ACC112 (cell line): ENCODE measurements around the gene KSR1.

ENCODE experiments used
- H2AFZ ChIP-seq: fragments of 200-600 bp; sonication (generic); one replicate; pipeline ENCODE4 v1.6.0; 2017; ENCODE audit warnings: antibody characterized with exemption, low read length; ENCODE audit not compliant: unreplicated experiment
- H3K27ac ChIP-seq: fragments of 200-600 bp; sonication (generic); 2 replicates; pipeline ENCODE4 v1.5.1; 2014; ENCODE audit warnings: low read depth, mild to moderate bottlenecking, antibody characterized with exemption, low read length, moderate library complexity
- H3K27me3 ChIP-seq: fragments of 200-600 bp; sonication (generic); 2 replicates; pipeline ENCODE4 v1.6.1; 2014; ENCODE audit warnings: mild to moderate bottlenecking, antibody characterized with exemption, low read length, moderate library complexity, mixed read lengths; ENCODE audit not compliant: insufficient read depth
- H3K36me3 ChIP-seq: fragments of 200-600 bp; sonication (generic); 2 replicates; pipeline ENCODE4 v1.6.1; 2016; ENCODE audit warnings: mild to moderate bottlenecking, antibody characterized with exemption, low read length, moderate library complexity, mixed read lengths; ENCODE audit not compliant: insufficient read depth
- H3K4me1 ChIP-seq: fragments of 200-600 bp; sonication (generic); one replicate; pipeline ENCODE4 v1.6.1; 2016; ENCODE audit warnings: low read length, mixed read lengths; ENCODE audit not compliant: insufficient read depth, unreplicated experiment, control insufficient read depth
- H3K4me3 ChIP-seq: fragments of 200-600 bp; sonication (generic); 2 replicates; pipeline ENCODE4 v1.5.1; 2014; ENCODE audit warnings: mild to moderate bottlenecking, low read depth, low read length
- H3K79me2 ChIP-seq: fragments of 200-600 bp; sonication (generic); one replicate; pipeline ENCODE4 v1.6.0; 2016; ENCODE audit warnings: low read length; ENCODE audit not compliant: control insufficient read depth, unreplicated experiment, insufficient read depth

Gene KSR1

GRCh38 chr17:27596566-27597187, 140.4 kb downstream of the KSR1 start:
- Histone ChIP-seq H3K36me3 (no peaks in the 10 kb centered on the region), H3K27ac (no peak overlapping the region), H3K27me3 (no peaks in the 10 kb centered on the region), H2AFZ (no peak overlapping the region), H3K4me1 (no peaks in the 10 kb centered on the region), H3K4me3 (no peak overlapping the region), H3K79me2 (no peaks in the 10 kb centered on the region)

DNA sequence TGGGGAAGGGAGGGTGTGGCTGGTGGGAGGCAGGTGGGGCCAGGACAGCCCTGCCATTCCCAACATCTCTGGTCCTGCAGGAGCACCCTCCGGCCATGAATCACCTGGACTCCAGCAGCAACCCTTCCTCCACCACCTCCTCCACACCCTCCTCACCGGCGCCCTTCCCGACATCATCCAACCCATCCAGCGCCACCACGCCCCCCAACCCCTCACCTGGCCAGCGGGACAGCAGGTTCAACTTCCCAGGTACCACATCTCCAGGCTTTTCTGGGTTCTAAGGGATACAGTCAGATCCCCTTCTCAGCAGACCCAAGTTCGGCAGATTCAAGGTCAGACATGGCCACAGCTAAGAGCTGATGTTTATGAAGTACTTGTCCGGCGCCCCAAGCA, 140.9 kb downstream of the KSR1 start:
- H3K4me3 ChIP-seq = no peak overlapping the region
- no peaks in the 10 kb centered on the region for H3K4me1 ChIP-seq
- no peaks in the 10 kb centered on the region for H3K27me3 ChIP-seq
- no peak overlapping the region for H3K27ac ChIP-seq
- no peaks in the 10 kb centered on the region for H3K36me3 ChIP-seq
- no peaks in the 10 kb centered on the region for H3K79me2 ChIP-seq
- no peak overlapping the region for H2AFZ ChIP-seq

DNA sequence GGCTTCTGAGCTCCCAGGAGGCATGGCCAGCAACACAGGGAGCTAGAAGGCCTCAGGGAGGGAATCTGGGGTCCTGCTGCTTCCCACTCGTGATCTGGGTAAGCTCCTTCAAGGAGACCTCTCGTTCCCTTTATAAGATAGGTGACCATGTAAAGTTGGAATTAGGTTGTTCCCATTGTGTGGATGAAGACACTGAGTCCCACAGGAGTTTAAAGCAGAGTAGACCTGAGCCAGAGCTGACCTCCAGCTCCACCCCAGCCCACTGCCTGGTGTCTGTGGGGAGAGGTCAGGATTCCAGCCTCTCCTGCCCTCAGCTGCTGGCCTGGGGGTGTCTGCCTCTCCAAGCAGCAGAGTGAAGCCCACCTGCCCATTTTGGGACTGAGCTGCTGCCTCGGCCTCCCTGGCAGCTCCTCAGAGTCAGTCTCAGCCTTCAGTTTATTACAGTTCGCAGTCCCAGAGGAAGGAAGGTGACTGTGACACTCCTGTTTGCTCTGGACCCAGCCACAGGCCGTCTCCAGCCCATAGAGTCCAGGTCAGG, 141.6 kb downstream of the KSR1 start:
- Histone ChIP-seq H3K27me3 (no peaks in the 10 kb centered on the region), H3K27ac (no peak overlapping the region), H3K4me1 (no peaks in the 10 kb centered on the region), H3K79me2 (no peaks in the 10 kb centered on the region), H3K4me3 (no peak overlapping the region), H2AFZ (no peak overlapping the region), H3K36me3 (no peaks in the 10 kb centered on the region)

DNA sequence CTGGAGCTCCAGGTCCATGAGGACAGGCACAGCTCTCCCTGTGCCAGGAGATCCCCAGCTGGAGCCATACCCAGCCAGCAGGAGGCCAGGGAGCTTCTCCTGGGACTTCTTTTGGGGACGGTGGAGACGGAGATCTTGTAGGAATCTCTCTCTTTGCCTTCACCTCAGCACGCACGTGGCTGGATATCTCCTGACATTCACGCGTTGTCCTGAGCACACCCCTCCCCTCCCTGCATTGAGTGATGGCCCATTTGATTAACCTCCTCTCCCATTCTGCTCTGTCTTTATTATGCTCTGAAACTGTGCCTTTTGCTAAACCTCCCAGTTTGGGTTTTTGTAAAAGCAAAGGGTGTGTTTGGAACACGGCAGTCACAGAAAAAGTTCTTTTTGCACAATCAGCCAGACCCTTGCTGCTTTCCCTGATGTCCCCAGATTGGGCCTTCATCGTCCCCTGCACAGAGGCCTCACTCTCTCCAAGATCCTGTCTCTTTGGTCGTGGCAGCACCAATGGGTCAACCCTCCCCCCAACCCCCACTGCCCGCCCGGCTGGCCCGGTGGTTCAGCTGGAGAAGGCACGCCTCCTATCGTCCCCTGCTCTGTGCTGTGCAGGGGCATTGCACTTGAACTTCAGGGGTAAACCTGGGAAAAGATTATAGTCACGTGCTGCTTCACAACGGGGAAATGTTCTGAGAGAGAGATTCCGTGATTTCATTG, 142.2 kb downstream of the KSR1 start:
- Histone ChIP-seq H3K36me3 (no peaks in the 10 kb centered on the region), H3K79me2 (no peaks in the 10 kb centered on the region), H3K27ac (no peak overlapping the region), H2AFZ (no peak overlapping the region), H3K27me3 (no peaks in the 10 kb centered on the region), H3K4me3 (no peak overlapping the region), H3K4me1 (no peaks in the 10 kb centered on the region)

DNA sequence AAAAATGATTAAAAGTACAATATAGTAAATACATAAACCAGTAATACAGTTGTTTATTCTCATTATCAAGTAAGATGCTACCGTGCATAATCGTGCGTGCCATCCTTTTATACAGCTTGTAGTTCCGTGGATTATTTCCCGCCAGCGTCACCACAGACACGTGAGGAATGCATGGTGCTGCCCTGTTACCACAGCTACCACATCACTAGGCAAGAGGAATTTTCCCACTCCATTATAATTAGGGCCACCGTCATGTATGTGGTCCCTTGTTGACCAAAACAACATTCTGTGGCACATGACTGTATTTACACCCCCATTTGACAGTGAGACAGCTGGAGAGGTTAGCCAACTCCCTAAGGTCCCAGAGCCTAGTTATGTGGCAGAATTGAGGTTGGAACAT, 144.2 kb downstream of the KSR1 start:
- no peak overlapping the region for H2AFZ ChIP-seq
- H3K27ac ChIP-seq = no peak overlapping the region
- no peaks in the 10 kb centered on the region for H3K79me2 ChIP-seq
- no peak overlapping the region for H3K4me3 ChIP-seq
- H3K4me1 ChIP-seq = no peaks in the 10 kb centered on the region
- H3K27me3 ChIP-seq = no peaks in the 10 kb centered on the region
- H3K36me3 ChIP-seq = no peaks in the 10 kb centered on the region

GRCh38 chr17:27601069-27601974, 145.1 kb downstream of the KSR1 start:
- H3K36me3 ChIP-seq = no peaks in the 10 kb centered on the region

DNA sequence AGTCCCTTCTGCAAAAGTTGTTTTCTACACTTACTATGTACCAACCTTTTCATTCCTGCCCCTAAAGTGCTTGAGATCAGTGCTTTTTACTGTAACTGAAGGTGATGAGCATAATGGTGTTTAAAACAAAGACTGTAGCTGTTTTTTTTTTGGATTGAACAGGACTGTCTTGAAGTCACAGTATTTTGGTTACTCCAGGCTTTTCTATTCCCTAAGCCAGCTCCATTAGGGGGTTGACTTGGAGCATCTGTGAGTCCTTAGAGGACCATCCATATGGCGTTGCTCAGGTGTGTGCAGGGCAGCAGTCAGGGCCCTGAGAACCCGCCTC, 145.7 kb downstream of the KSR1 start:
- Histone ChIP-seq H2AFZ (no peak overlapping the region), H3K27me3 (no peaks in the 10 kb centered on the region), H3K36me3 (no peaks in the 10 kb centered on the region)

More at GRCh38 chr17:27601069-27601974, 145.1 kb downstream of the KSR1 start:
- H3K27me3 ChIP-seq = no peaks in the 10 kb centered on the region
- no peak overlapping the region for H3K27ac ChIP-seq
- no peak overlapping the region for H3K4me3 ChIP-seq
- no peaks in the 10 kb centered on the region for H3K79me2 ChIP-seq
- no peak overlapping the region for H2AFZ ChIP-seq
- H3K4me1 ChIP-seq = no peaks in the 10 kb centered on the region

DNA sequence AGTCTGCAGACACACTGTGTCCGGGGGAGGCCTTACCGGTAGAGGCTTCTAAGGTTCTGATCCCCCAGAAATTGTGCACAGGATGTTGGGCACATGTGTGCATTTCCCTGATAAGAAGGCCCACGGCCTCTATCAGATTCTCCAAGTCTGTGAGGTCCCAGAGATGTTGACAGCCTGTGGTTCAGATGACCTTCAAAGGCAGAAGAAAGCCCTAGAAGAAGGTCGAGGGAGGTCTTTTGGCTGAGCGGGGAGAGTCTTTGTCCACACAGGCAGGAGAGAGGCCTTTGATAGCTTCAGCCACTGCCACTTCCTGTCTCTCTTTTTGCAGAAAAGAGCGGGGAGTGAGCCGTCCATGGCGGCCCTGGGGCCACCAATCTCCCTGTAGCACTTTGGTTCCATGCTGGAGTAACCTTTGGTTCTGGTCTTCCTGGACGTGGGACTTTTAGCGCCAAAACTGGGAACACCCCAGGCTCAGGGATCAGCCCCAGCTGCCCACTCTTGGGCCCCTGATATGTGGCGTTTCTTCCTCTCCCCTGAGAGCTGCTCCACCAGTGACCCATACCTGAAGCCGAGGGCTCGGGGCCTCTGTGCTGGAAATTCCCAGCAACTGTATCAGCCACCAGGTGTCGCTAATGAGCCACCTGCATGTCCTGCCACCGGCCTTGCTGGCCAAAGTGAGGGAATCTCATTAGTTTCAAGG, 146.6 kb downstream of the KSR1 start:
- H2AFZ ChIP-seq = no peak overlapping the region
- H3K27ac ChIP-seq = no peak overlapping the region
- no peaks in the 10 kb centered on the region for H3K36me3 ChIP-seq
- no peaks in the 10 kb centered on the region for H3K4me1 ChIP-seq
- no peaks in the 10 kb centered on the region for H3K27me3 ChIP-seq
- H3K4me3 ChIP-seq = no peak overlapping the region
- no peaks in the 10 kb centered on the region for H3K79me2 ChIP-seq

More for the DNA sequence above, 145.7 kb downstream of the KSR1 start:
- no peaks in the 10 kb centered on the region for H3K4me1 ChIP-seq
- no peaks in the 10 kb centered on the region for H3K79me2 ChIP-seq
- H3K27ac ChIP-seq = no peak overlapping the region
- H3K4me3 ChIP-seq = no peak overlapping the region

DNA sequence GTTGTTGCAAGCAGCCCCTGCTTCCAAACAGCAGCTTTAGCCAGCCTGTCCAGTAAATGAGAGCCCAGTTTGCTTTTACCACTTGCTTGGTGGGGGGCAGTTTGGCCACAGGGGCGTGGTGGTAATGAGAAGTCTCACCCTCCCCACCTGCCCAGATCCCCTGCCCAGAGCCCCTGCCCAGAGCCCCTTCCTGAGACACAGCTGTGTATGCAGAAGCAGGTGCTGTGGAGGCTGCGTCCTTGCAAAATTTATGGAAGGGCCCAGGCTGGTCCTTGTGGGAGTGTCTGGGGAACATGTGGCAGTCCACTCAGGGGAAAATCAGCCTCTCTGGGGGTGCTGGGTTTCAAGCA, 147.1 kb downstream of the KSR1 start:
- no peaks in the 10 kb centered on the region for H3K36me3 ChIP-seq
- H3K79me2 ChIP-seq = no peaks in the 10 kb centered on the region
- H3K27ac ChIP-seq = no peak overlapping the region
- no peaks in the 10 kb centered on the region for H3K27me3 ChIP-seq
- H2AFZ ChIP-seq = no peak overlapping the region
- H3K4me1 ChIP-seq = no peaks in the 10 kb centered on the region
- no peak overlapping the region for H3K4me3 ChIP-seq
